ENCODE data around the gene CDKAL1.

Gene CDKAL1

DNA sequence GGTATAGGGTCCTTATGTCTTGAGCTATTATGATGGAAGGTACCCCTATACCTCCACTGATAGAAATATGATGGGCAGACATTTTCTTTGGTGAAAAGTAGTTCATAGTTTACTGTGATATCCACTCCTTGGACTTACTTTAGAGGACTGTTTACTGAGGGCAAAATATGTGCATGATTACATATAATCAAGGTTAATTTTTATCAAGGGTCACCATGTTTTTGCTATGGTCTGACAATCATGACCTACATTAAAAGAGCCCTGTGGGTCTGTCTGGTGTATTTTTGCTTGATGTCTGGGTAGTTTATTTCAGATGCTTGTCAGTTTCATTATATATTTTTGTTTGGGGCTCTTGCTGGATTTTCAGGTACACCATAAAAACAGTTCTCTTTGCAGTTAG is 40.1 kb downstream of the CDKAL1 start:
- TF ChIP-seq, protein P1, sequence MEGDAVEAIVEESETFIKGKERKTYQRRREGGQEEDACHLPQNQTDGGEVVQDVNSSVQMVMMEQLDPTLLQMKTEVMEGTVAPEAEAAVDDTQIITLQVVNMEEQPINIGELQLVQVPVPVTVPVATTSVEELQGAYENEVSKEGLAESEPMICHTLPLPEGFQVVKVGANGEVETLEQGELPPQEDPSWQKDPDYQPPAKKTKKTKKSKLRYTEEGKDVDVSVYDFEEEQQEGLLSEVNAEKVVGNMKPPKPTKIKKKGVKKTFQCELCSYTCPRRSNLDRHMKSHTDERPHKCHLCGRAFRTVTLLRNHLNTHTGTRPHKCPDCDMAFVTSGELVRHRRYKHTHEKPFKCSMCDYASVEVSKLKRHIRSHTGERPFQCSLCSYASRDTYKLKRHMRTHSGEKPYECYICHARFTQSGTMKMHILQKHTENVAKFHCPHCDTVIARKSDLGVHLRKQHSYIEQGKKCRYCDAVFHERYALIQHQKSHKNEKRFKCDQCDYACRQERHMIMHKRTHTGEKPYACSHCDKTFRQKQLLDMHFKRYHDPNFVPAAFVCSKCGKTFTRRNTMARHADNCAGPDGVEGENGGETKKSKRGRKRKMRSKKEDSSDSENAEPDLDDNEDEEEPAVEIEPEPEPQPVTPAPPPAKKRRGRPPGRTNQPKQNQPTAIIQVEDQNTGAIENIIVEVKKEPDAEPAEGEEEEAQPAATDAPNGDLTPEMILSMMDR (conservative IDR thresholded peaks at IDR 0.05; ENCODE audit: low read depth, low read length), result no peak
- DNase-seq (ENCODE audit: low read depth), result no peak

DNA sequence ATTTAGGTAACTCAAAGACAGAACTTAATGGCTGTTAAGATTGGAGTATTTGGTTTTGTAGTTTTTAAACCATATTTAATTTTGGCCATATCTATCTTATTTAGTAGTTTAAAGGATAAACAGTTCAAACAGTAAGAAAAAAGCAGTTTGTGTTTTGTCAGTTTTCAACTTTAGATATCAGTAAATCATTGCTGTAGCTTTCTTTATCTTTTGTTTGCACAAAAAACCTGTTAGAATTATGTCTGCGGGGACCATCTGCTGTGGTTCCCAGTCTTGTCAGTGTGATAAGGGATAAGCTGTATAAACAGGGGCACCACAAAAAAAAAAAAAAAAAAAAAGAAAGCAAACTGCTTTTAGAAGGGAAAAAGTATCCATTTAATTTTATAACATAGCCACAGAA is 40.9 kb downstream of the CDKAL1 start:
- TF ChIP-seq, protein P1 (conservative IDR thresholded peaks at IDR 0.05; ENCODE audit: low read depth, low read length), result no peak
- H3K4me3 ChIP-seq (ENCODE audit: low read depth, low read length), result no peak overlapping the region
- DNase-seq (ENCODE audit: low read depth), result no peak

More for the DNA sequence above, 40.1 kb downstream of the CDKAL1 start:
- no peak overlapping the region for H3K4me3 ChIP-seq (ENCODE audit: low read depth, low read length)

DNA sequence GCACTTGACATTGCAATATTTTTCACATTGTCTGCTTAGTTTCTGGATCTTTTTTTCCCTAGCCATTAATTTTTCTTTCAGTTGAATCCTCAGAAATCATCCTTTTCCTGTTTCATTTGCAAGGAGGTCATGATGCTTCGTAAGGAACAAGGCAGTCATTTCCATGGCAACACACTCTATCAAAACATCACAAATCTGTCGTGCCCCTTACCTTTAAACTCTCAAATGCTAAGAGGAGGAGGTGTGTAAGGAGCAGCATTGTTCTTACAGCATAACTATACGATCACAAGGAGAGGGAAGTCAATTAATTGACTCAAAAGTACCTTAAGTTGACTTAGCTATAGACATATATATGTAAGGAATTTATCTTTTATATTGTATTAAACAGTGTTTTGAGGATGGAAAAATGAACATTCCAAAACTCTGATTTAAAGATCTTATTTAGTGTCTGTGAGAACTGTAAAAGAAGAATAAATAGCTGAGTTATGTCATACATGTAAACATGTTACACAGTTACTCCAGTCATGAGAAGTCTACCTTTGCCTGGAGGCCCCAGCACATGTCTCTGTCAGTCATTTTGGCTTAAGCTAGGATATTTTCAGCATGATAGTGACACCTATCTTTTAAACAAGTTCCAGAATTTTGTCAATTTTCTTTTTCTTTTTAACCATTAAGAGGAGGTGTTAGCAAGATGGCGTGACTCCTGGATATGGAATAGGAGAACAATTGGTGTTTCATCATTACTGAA is 41.6 kb downstream of the CDKAL1 start:
- H3K4me3 ChIP-seq (ENCODE audit: low read depth, low read length), result no peak overlapping the region
- no peak for DNase-seq (ENCODE audit: low read depth)

DNA sequence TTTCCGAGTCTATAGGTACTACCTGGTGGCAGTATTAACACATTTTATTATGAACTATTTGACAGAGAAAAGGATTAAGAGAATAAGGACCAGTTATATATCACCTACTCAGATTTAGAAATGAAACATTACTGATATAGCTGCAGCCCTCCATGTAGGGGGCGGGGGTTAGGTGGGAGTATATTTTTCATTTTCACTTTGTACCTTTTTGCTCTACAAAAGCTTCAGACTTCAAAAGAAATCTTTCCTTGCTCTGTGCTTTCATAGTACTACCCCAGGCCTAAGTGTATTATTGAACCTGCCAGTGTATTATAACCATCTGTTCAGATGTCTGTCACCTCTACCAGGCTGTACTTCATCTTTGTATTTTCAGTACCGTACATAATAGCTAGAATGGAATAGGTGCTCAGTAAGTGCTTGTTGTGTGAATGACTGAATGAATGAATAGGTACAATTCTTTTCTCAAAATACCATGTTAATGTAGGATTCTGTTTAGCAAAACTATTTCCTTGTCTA is 43.0 kb downstream of the CDKAL1 start:
- no peak overlapping the region for H3K4me3 ChIP-seq (ENCODE audit: low read depth, low read length)
- DNase-seq (ENCODE audit: low read depth), result no peak
- TF ChIP-seq, protein P1 (conservative IDR thresholded peaks at IDR 0.05; ENCODE audit: low read depth, low read length), result no peak

More for the DNA sequence above, 41.6 kb downstream of the CDKAL1 start:
- TF ChIP-seq, protein P1 (conservative IDR thresholded peaks at IDR 0.05; ENCODE audit: low read depth, low read length), result no peak

DNA sequence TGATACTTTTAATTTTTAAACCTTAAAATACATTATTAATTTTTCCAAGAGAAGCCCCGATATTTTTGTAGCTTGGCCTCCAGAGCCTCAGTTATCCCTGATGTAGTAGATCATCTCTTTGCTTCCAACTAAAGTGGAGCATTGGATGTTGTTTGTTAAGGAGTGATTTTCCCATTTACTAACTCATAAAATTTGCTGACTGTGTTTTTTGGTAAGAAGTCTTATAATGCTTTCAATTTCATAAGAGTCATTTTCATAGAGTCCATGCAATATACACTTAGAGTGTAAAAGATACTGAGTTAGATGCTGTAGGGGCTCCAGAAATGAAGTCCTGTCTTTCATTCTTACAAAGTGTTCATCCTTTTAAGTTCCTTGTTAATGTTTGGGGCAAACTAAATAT is 46.8 kb downstream of the CDKAL1 start:
- no peak for DNase-seq (ENCODE audit: low read depth)
- H3K4me3 ChIP-seq (ENCODE audit: low read depth, low read length), result no peak overlapping the region
- TF ChIP-seq, protein P1 (conservative IDR thresholded peaks at IDR 0.05; ENCODE audit: low read depth, low read length), result no peak

DNA sequence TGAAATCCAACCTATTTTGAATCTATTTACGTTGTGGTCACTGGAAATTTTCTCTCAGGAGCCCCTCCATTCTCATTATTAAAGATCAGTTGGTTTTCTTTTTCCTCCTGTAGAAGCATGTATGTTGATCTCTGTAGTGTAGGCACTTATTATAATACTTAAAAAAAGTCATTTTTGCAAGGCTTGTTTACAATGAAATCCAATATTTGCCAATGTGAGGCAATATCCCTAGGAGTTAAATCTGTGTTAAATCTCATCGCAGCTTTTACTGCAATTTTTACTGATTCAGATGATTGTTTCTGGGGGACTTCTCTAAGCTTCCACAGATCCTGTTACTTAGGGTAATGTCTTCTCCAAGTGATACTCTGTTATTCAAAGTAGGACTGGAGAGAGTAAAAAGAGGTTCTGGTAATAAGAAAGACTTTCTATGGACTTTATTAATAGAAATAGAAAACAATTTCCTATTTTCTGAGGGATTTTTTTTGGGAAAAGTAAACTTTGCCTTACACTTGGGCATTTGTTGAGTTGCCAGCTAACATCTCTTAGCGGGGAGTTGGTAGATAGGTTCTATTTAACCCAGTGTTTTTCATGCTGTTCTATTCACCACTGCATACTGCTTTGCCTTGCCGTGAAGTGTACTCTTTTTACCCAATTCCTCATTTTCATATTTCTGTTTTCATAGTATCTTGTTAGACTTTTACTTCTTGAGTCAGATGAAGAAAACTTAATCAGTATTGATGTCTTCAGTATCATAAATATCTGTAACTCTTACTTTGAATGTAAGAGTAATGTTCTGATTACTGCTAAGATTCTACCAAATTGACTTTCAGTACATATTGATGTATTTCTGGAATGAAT is 48.6 kb downstream of the CDKAL1 start:
- H3K4me3 ChIP-seq (ENCODE audit: low read depth, low read length), result no peak overlapping the region
- no peak for DNase-seq (ENCODE audit: low read depth)
- TF ChIP-seq, protein P1 (conservative IDR thresholded peaks at IDR 0.05; ENCODE audit: low read depth, low read length), result no peak

Measured in choroid plexus epithelial cell (primary cell).